HCT116 (cell line): Measurements from ENCODE around the gene TCFL5. TPM values are rescaled to one million over a fixed set of nuclear protein-coding genes. Genes with fewer than 3 reads are reported as not detected.

Experiments
- ATAC-seq: fragments of 200-7000 bp; cut with Tn5 transposase; 2 replicates; pipeline ENCODE4 v1.9.1; 2020; ENCODE audit warnings: mild to moderate bottlenecking, moderate library complexity
- BruUV-seq: library from RNA; stranded (reverse); fragments of 400-500 nt; replicated peaks from 2 replicates; lab custom pipeline; 2021; lab: Mats Ljungman, UMichigan
- CTCF ChIA-PET: fragments of 300-600 bp; sonication (Branson Sonifier 250); formaldehyde crosslinking; loops from one replicate; lab custom pipeline; 2021; ENCODE audit warnings: antibody characterized with exemption; lab: Charles Lee
- POLR2A ChIA-PET: fragments of 300-600, 350-600 bp; sonication (Branson Sonifier 250); formaldehyde crosslinking; loops from one replicate; lab custom pipeline; 2021; ENCODE audit warnings: antibody characterized with exemption; lab: Charles Lee
- RAD21 ChIA-PET, 2 experiments: fragments of 300-600 bp; sonication (Branson Sonifier 250); formaldehyde crosslinking; loops; one replicate each; lab custom pipeline; 2023; ENCODE audit warnings: low total read pairs in 2 of 2; ENCODE audit not compliant: uncharacterized antibody in 2 of 2, unreplicated experiment in 2 of 2, low non-redundant PET in 1 of 2; lab: Charles Lee
- DNase-seq: peaks from one replicate; pipeline ENCODE4 v3.0.0-alpha.2; 2010; ENCODE audit warnings: low read depth, low spot score
- H2AFZ ChIP-seq: fragments of 200-600 bp; shearing (Covaris generic), sonication (generic); 2 replicates; pipeline ENCODE4 v1.6.1; 2017; ENCODE audit warnings: low read depth, mixed run types, mixed read lengths, antibody characterized with exemption, low read length; ENCODE audit not compliant: poor library complexity, severe bottlenecking
- H3K27ac ChIP-seq: 2 replicates; pipeline ENCODE4 v1.5.1; 2012; ENCODE audit warnings: low read depth, low read length
- H3K27me3 ChIP-seq: fragments of 200-600 bp; sonication (generic); 2 replicates; pipeline ENCODE4 v1.6.1; 2016; ENCODE audit warnings: mixed run types, low read length, mixed read lengths; ENCODE audit not compliant: insufficient read depth
- H3K36me3 ChIP-seq, 2 experiments: fragments of 200-500 bp in 1 of 2; fragments of 200-600 bp in 1 of 2; sonication (Bioruptor generic) in 1 of 2; sonication (generic) in 1 of 2; 2 replicates each; pipeline versions ENCODE4 v1.5.1 to v1.6.1; 2014 to 2016; ENCODE audit warnings: low read length in 2 of 2, inconsistent platforms in 1 of 2, mixed read lengths in 1 of 2, mixed run types in 1 of 2; ENCODE audit not compliant: insufficient read depth in 2 of 2, control insufficient read depth in 1 of 2
- H3K4me1 ChIP-seq, 2 experiments: fragments of 200-600 bp in 1 of 2; sonication (generic) in 1 of 2; 2 replicates each; pipeline versions ENCODE4 v1.5.1 to v1.6.1; 2012 to 2017; ENCODE audit warnings: low read length in 2 of 2, inconsistent platforms in 1 of 2, mild to moderate bottlenecking in 1 of 2, mixed read lengths in 1 of 2, mixed run types in 1 of 2, moderate library complexity in 1 of 2; ENCODE audit not compliant: insufficient read depth in 2 of 2, control insufficient read depth in 1 of 2
- H3K4me2 ChIP-seq: fragments of 200-600 bp; sonication (generic); 2 replicates; pipeline ENCODE4 v1.6.1; 2017; ENCODE audit warnings: mixed run types, low read length, mixed read lengths
- H3K4me3 ChIP-seq, 2 experiments: fragments of 200-600 bp in 1 of 2; sonication (generic) in 1 of 2; replicated peaks in 1 of 2; 2 replicates each; pipeline ENCODE4 v1.5.1; 2011 to 2016; ENCODE audit warnings: low read length in 2 of 2, control low read depth in 1 of 2, low read depth in 1 of 2, mild to moderate bottlenecking in 1 of 2, mixed read lengths in 1 of 2, mixed run types in 1 of 2
- H3K79me2 ChIP-seq: fragments of 200-600 bp; sonication (generic); 2 replicates; pipeline ENCODE4 v1.6.1; 2017; ENCODE audit warnings: mild to moderate bottlenecking, mixed run types, low read length, moderate library complexity, mixed read lengths; ENCODE audit not compliant: insufficient read depth
- H3K9ac ChIP-seq: fragments of 200-600 bp; sonication (generic); 2 replicates; pipeline ENCODE4 v1.6.1; 2016; ENCODE audit warnings: low read length, mixed read lengths
- H3K9me2 ChIP-seq: fragments of 200-600 bp; sonication (generic), shearing (Covaris generic); 2 replicates; pipeline ENCODE4 v1.6.1; 2017; ENCODE audit warnings: mixed run types, mild to moderate bottlenecking, moderate library complexity; ENCODE audit not compliant: insufficient read depth
- H3K9me3 ChIP-seq, 2 experiments: fragments of 200-500 bp in 1 of 2; fragments of 200-600 bp in 1 of 2; sonication (Bioruptor generic) in 1 of 2; sonication (generic) in 1 of 2; 2 replicates each; pipeline ENCODE4 v1.6.1; 2014 to 2017; ENCODE audit warnings: low read length in 2 of 2, mixed read lengths in 2 of 2, inconsistent platforms in 1 of 2, low read depth in 1 of 2, mild to moderate bottlenecking in 1 of 2, mixed run types in 1 of 2, moderate library complexity in 1 of 2; ENCODE audit not compliant: control insufficient read depth in 1 of 2, insufficient read depth in 1 of 2
- H4K20me1 ChIP-seq: fragments of 200-600 bp; sonication (generic), shearing (Covaris generic); 2 replicates; pipeline ENCODE4 v1.6.1; 2017; ENCODE audit warnings: mixed run types, mild to moderate bottlenecking, moderate library complexity; ENCODE audit not compliant: insufficient read depth
- CBX3 ChIP-seq: IDR thresholded peaks from 2 replicates; pipeline ENCODE4 v1.6.1; 2012; ENCODE audit warnings: low read depth
- EZH2 ChIP-seq: fragments of 200-600 bp; sonication (generic); IDR thresholded peaks from 2 replicates; pipeline ENCODE4 v1.6.1; 2017; ENCODE audit warnings: antibody characterized with exemption, mixed run types
- EZH2phosphoT487 ChIP-seq: fragments of 200-600 bp; IDR thresholded peaks from 2 replicates; pipeline ENCODE4 v1.6.1; 2018; ENCODE audit warnings: antibody characterized with exemption, borderline replicate concordance
- POLR2A ChIP-seq: IDR thresholded peaks from 2 replicates; pipeline ENCODE4 v1.7.0; 2011; ENCODE audit warnings: borderline replicate concordance; ENCODE audit not compliant: insufficient read depth, insufficient read length; ENCODE audit errors: extremely low read depth
- intact Hi-C: fragments of 100-400 bp; cut with micrococcal nuclease; formaldehyde crosslinking; loops from 2 replicates; pipeline ENCODE4 v1.10.0; 2022
- total RNA-seq: library from RNA; stranded (reverse); gene quantifications from one replicate; pipeline ENCODE4 v1.2.1, GENCODE V29; 2021; ENCODE audit not compliant: unreplicated experiment
- TF ChIP-seq, protein P1 (sequence below): IDR thresholded peaks from 2 replicates; pipeline ENCODE4 v1.6.1; 2012
- TF ChIP-seq, protein P2 (sequence below): IDR thresholded peaks from 2 replicates; pipeline ENCODE4 v1.6.1; 2012; ENCODE audit warnings: low read depth

TCFL5 gene
- total RNA-seq, 1 experiment from 2014 or later: 20.4 TPM

- H3K4me3 ChIP-seq: no peak overlapping the region
- H4K20me1 ChIP-seq: no peaks in the 10 kb centered on the region
- DNase-seq: no peak
- H3K4me2 ChIP-seq: no peak overlapping the region
- no peak for TF ChIP-seq CBX3
- no peak for TF ChIP-seq EZH2
- TF ChIP-seq, protein P1, sequence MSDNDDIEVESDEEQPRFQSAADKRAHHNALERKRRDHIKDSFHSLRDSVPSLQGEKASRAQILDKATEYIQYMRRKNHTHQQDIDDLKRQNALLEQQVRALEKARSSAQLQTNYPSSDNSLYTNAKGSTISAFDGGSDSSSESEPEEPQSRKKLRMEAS: no peak
- TF ChIP-seq POLR2A: no peak
- H3K9me3 ChIP-seq: no peaks in the 10 kb centered on the region
- no peaks in the 10 kb centered on the region for H3K9me2 ChIP-seq
- H3K27ac ChIP-seq: no peak overlapping the region
- intact Hi-C loops: no loop called here
- no peaks in the 10 kb centered on the region for H3K27me3 ChIP-seq
- H3K79me2 ChIP-seq: peaks cover 10% of the 10 kb centered on the region; the same call in 1 of the 2 replicates
- no peak for ATAC-seq
- no peak overlapping the region for H3K9ac ChIP-seq
- POLR2A ChIA-PET: no interaction called here
- RAD21 ChIA-PET: no interaction called here
- CTCF ChIA-PET: no interaction called here
- H3K36me3 ChIP-seq: peaks cover 19 to 44% of the 10 kb centered on the region in 2 experiments; a peak in 3 of 4 replicates
- no peak overlapping the region for H2AFZ ChIP-seq
- H3K4me1 ChIP-seq: no peaks in the 10 kb centered on the region
- no TSS peak for BruUV-seq
These were observed 8.8 kb downstream of the TCFL5 start for GRCh38 chr20:62852841-62853240.

- no peak overlapping the region for H3K4me2 ChIP-seq
- H3K9me2 ChIP-seq: no peaks in the 10 kb centered on the region
- no peaks in the 10 kb centered on the region for H3K9me3 ChIP-seq
- H3K9ac ChIP-seq: no peak overlapping the region
- POLR2A ChIA-PET: no interaction called here
- CTCF ChIA-PET: no interaction called here
- TF ChIP-seq POLR2A: no peak
- TF ChIP-seq, protein P2, sequence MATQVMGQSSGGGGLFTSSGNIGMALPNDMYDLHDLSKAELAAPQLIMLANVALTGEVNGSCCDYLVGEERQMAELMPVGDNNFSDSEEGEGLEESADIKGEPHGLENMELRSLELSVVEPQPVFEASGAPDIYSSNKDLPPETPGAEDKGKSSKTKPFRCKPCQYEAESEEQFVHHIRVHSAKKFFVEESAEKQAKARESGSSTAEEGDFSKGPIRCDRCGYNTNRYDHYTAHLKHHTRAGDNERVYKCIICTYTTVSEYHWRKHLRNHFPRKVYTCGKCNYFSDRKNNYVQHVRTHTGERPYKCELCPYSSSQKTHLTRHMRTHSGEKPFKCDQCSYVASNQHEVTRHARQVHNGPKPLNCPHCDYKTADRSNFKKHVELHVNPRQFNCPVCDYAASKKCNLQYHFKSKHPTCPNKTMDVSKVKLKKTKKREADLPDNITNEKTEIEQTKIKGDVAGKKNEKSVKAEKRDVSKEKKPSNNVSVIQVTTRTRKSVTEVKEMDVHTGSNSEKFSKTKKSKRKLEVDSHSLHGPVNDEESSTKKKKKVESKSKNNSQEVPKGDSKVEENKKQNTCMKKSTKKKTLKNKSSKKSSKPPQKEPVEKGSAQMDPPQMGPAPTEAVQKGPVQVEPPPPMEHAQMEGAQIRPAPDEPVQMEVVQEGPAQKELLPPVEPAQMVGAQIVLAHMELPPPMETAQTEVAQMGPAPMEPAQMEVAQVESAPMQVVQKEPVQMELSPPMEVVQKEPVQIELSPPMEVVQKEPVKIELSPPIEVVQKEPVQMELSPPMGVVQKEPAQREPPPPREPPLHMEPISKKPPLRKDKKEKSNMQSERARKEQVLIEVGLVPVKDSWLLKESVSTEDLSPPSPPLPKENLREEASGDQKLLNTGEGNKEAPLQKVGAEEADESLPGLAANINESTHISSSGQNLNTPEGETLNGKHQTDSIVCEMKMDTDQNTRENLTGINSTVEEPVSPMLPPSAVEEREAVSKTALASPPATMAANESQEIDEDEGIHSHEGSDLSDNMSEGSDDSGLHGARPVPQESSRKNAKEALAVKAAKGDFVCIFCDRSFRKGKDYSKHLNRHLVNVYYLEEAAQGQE: no peak
- no peak for TF ChIP-seq EZH2phosphoT487
- TF ChIP-seq EZH2: no peak
- H3K79me2 ChIP-seq: peaks cover 10% of the 10 kb centered on the region; the same call in 1 of the 2 replicates
- no peak overlapping the region for H3K27ac ChIP-seq
- RAD21 ChIA-PET: no interaction called here
- H3K27me3 ChIP-seq: no peaks in the 10 kb centered on the region
- peaks cover 13 to 40% of the 10 kb centered on the region in 2 experiments; a peak in 3 of 4 replicates for H3K36me3 ChIP-seq
- ATAC-seq (no peak), DNase-seq (no peak)
- no peaks in the 10 kb centered on the region for H3K4me1 ChIP-seq
- H3K4me3 ChIP-seq: no peak overlapping the region
- H2AFZ ChIP-seq: no peak overlapping the region
- no TSS peak for BruUV-seq
- intact Hi-C loops: no loop called here
- H4K20me1 ChIP-seq: no peaks in the 10 kb centered on the region
These were observed 9.4 kb downstream of the TCFL5 start for GRCh38 chr20:62852196-62852595.
